ENCODE data around the gene PEX7.
A peak's percentile ranks its signal among the peaks of the same experiment; 100 is the strongest.

DNA sequence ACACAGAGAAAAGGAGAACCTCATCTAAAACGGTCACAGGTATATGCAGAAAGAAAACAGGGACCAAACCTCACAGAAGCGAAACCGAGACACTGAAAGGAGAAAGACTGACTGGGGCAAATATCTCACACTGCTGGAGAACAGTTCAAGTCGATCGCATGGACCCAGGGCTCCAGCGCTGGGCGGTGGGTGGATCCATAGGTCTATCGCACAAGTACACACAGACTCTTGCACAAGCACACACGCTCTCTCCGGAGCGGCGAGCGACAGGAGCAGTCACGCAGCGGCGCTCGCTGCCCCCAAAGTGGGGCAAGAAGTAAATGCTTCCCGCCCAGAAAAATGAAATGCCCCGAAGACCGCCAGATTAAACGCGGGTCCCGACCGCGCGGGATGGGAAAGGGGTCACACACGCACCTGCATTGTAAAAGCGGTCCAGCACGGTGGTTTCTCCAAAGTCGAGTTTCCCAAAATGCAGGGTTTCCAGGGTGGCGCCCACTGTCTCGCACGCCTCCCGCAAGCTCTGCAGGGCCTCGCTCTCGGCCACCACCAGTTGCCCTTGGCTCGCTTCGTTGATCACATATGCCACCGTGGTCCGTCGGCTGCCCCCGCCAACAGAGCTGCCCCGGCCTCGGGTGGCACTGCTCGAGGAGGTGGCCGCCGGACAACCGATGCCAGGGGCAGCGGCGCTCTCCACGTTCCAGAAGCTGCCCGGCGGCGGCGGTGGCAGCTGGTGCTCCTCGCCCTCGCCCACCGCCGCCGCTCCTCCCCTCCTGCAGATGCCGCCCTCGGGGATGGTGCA lies 30.9 kb upstream of the PEX7 start:
- TF ChIP-seq, protein P1, sequence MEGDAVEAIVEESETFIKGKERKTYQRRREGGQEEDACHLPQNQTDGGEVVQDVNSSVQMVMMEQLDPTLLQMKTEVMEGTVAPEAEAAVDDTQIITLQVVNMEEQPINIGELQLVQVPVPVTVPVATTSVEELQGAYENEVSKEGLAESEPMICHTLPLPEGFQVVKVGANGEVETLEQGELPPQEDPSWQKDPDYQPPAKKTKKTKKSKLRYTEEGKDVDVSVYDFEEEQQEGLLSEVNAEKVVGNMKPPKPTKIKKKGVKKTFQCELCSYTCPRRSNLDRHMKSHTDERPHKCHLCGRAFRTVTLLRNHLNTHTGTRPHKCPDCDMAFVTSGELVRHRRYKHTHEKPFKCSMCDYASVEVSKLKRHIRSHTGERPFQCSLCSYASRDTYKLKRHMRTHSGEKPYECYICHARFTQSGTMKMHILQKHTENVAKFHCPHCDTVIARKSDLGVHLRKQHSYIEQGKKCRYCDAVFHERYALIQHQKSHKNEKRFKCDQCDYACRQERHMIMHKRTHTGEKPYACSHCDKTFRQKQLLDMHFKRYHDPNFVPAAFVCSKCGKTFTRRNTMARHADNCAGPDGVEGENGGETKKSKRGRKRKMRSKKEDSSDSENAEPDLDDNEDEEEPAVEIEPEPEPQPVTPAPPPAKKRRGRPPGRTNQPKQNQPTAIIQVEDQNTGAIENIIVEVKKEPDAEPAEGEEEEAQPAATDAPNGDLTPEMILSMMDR (IDR thresholded peaks at IDR 0.05; ENCODE audit: low read depth, low read length) = no peak
- TF ChIP-seq POLR2A (IDR thresholded peaks at IDR 0.05; ENCODE audit: extremely low read depth, insufficient read length) = peak; percentile 44

Measured in NB4 (cell line).